ENCODE data around the gene KIAA1958. TPM values are rescaled to one million over a fixed set of nuclear protein-coding genes. Genes with fewer than 3 reads are reported as not detected.

Gene KIAA1958
- total and polyA plus RNA-seq, 4 donors: 0.99 to 7.1 (median 3.3) TPM

- H3K9ac ChIP-seq (ENCODE audit: low read depth in 1 of 2, low read length in 2 of 2): no peak overlapping the region
- H3K4me1 ChIP-seq (ENCODE audit: control insufficient read depth in 4 of 4, insufficient read depth in 4 of 4, low read length in 3 of 4): no peaks in the 10 kb centered on the region
- TF ChIP-seq ZBTB33 (IDR thresholded peaks at IDR 0.05): no peak
- TF ChIP-seq, protein P1, sequence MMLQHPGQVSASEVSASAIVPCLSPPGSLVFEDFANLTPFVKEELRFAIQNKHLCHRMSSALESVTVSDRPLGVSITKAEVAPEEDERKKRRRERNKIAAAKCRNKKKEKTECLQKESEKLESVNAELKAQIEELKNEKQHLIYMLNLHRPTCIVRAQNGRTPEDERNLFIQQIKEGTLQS (IDR thresholded peaks at IDR 0.05): no peak
- TF ChIP-seq HNF4G (IDR thresholded peaks at IDR 0.05): no peak
- TF ChIP-seq GABPA (IDR thresholded peaks at IDR 0.05 in 1 of 2, conservative IDR thresholded peaks at IDR 0.05 in 1 of 2): no peak
- TF ChIP-seq CTCF (IDR thresholded peaks at IDR 0.05; ENCODE audit: low read depth, low read length, missing input control): no peak
- WGBS: 97% methylated on average over 8 of the region's 8 CpGs
- DNase-seq (ENCODE audit: low spot score): no peak
- H3K27ac ChIP-seq (ENCODE audit: low read depth in 1 of 2, low read length in 2 of 2): no peak overlapping the region
- H3K36me3 ChIP-seq (ENCODE audit: control insufficient read depth in 4 of 4, insufficient read depth in 3 of 4, low read depth in 1 of 4, low read length in 3 of 4): peaks cover 4 to 9% (median 6%) of the 10 kb centered on the region in 4 donors
- H3K4me3 ChIP-seq (ENCODE audit: low read depth in 1 of 3, low read length in 3 of 3): no peak overlapping the region
- H3K27me3 ChIP-seq (ENCODE audit: control insufficient read depth in 4 of 4, insufficient read depth in 4 of 4, low read length in 3 of 4): no peaks in the 10 kb centered on the region
- no peaks in the 10 kb centered on the region for H3K9me3 ChIP-seq (ENCODE audit: control insufficient read depth in 4 of 4, low read length in 3 of 4)
Measured at GRCh38 chr9:112617371-112617770, 130.7 kb downstream of the KIAA1958 start.

- Histone ChIP-seq H3K4me1 (ENCODE audit: control insufficient read depth in 4 of 4, insufficient read depth in 4 of 4, low read length in 3 of 4) (no peaks in the 10 kb centered on the region), H3K36me3 (ENCODE audit: control insufficient read depth in 4 of 4, insufficient read depth in 3 of 4, low read depth in 1 of 4, low read length in 3 of 4) (peaks cover 4 to 9% (median 6%) of the 10 kb centered on the region in 4 donors), H3K4me3 (ENCODE audit: low read depth in 1 of 3, low read length in 3 of 3) (no peak overlapping the region), H3K27me3 (ENCODE audit: control insufficient read depth in 4 of 4, insufficient read depth in 4 of 4, low read length in 3 of 4) (no peaks in the 10 kb centered on the region), H3K9ac (ENCODE audit: low read depth in 1 of 2, low read length in 2 of 2) (no peak overlapping the region), H3K27ac (ENCODE audit: low read depth in 1 of 2, low read length in 2 of 2) (no peak overlapping the region), H3K9me3 (ENCODE audit: control insufficient read depth in 4 of 4, low read length in 3 of 4) (no peaks in the 10 kb centered on the region)
- TF ChIP-seq JUND (IDR thresholded peaks at IDR 0.05) (no peak), EGR1 (IDR thresholded peaks at IDR 0.05; ENCODE audit: low read depth in 2 of 2) (no peak), HNF4A (conservative IDR thresholded peaks at IDR 0.05) (no peak), TAF1 (conservative IDR thresholded peaks at IDR 0.05) (no peak), MAX (IDR thresholded peaks at IDR 0.05) (no peak), RXRA (IDR thresholded peaks at IDR 0.05) (no peak), GABPA (IDR thresholded peaks at IDR 0.05 in 1 of 2, conservative IDR thresholded peaks at IDR 0.05 in 1 of 2) (no peak)
- TF ChIP-seq, protein P1 (IDR thresholded peaks at IDR 0.05): no peak
- no peak for DNase-seq (ENCODE audit: low spot score)
- 97% methylated on average over 21 of the region's 21 CpGs for WGBS
Measured at GRCh38 chr9:112618385-112619009, 131.9 kb downstream of the KIAA1958 start.

- Histone ChIP-seq H3K27me3 (ENCODE audit: control insufficient read depth in 4 of 4, insufficient read depth in 4 of 4, low read length in 3 of 4) (no peaks in the 10 kb centered on the region), H3K9me3 (ENCODE audit: control insufficient read depth in 4 of 4, low read length in 3 of 4) (no peaks in the 10 kb centered on the region), H3K27ac (ENCODE audit: low read depth in 1 of 2, low read length in 2 of 2) (no peak overlapping the region), H3K36me3 (ENCODE audit: control insufficient read depth in 4 of 4, insufficient read depth in 3 of 4, low read depth in 1 of 4, low read length in 3 of 4) (peaks cover 4 to 9% (median 6%) of the 10 kb centered on the region in 4 donors), H3K4me3 (ENCODE audit: low read depth in 1 of 3, low read length in 3 of 3) (no peak overlapping the region), H3K9ac (ENCODE audit: low read depth in 1 of 2, low read length in 2 of 2) (no peak overlapping the region), H3K4me1 (ENCODE audit: control insufficient read depth in 4 of 4, insufficient read depth in 4 of 4, low read length in 3 of 4) (no peaks in the 10 kb centered on the region)
- WGBS: 19% methylated on average over 2 of the region's 2 CpGs
- no peak for DNase-seq (ENCODE audit: low spot score)
- TF ChIP-seq FOXA2 (IDR thresholded peaks at IDR 0.05) (no peak), ZBTB33 (IDR thresholded peaks at IDR 0.05) (no peak), SP1 (IDR thresholded peaks at IDR 0.05) (no peak), JUND (IDR thresholded peaks at IDR 0.05) (no peak), RAD21 (IDR thresholded peaks at IDR 0.05) (no peak), EGR1 (IDR thresholded peaks at IDR 0.05; ENCODE audit: low read depth in 2 of 2) (no peak), TAF1 (conservative IDR thresholded peaks at IDR 0.05) (no peak), MAX (IDR thresholded peaks at IDR 0.05) (no peak), CTCF (IDR thresholded peaks at IDR 0.05; ENCODE audit: low read depth, low read length, missing input control) (no peak), GABPA (IDR thresholded peaks at IDR 0.05 in 1 of 2, conservative IDR thresholded peaks at IDR 0.05 in 1 of 2) (no peak), HNF4A (conservative IDR thresholded peaks at IDR 0.05) (no peak), RXRA (IDR thresholded peaks at IDR 0.05) (no peak), FOXA1 (IDR thresholded peaks at IDR 0.05) (no peak), HNF4G (IDR thresholded peaks at IDR 0.05) (no peak)
- TF ChIP-seq, protein P1 (IDR thresholded peaks at IDR 0.05): no peak
Measured at GRCh38 chr9:112620388-112620787, 133.8 kb downstream of the KIAA1958 start.

All from liver (tissue), 9 donors.